NK-92 treated with Interleukin-12 subunit alpha and Interleukin-12 subunit beta, amount 100 ng/mL, for 24 hours (cell line): Measurements from ENCODE around the gene ALG8.
A peak's percentile ranks its signal among the peaks of the same experiment; 100 is the strongest.

Source experiments
- DNase-seq: peaks from one replicate; lab custom pipeline; 2025; lab: John Stamatoyannopoulos, UW

Gene ALG8

GRCh38 chr11:78160557-78160956, 21.1 kb upstream of the ALG8 start:
- no peak for DNase-seq

- DNase-seq = no peak
These were observed 19.7 kb upstream of the ALG8 start for GRCh38 chr11:78158987-78159652.

GRCh38 chr11:78156127-78156844, 16.9 kb upstream of the ALG8 start:
- no peak for DNase-seq

- DNase-seq = no peak
These were observed 12.4 kb upstream of the ALG8 start for GRCh38 chr11:78151804-78152203.

- no peak for DNase-seq
These were observed 11.3 kb upstream of the ALG8 start for GRCh38 chr11:78150754-78151153.

- DNase-seq = no peak
These were observed 10.9 kb upstream of the ALG8 start for GRCh38 chr11:78150346-78150745.

GRCh38 chr11:78149646-78150045, 10.2 kb upstream of the ALG8 start:
- DNase-seq = no peak

GRCh38 chr11:78147807-78148206, 8.4 kb upstream of the ALG8 start:
- no peak for DNase-seq

GRCh38 chr11:78145511-78146025, 6.1 kb upstream of the ALG8 start:
- DNase-seq = no peak

- DNase-seq = peak; percentile 5
These were observed 1.1 kb upstream of the ALG8 start for GRCh38 chr11:78140392-78141077.

GRCh38 chr11:78138694-78139421, 568 bp downstream of the ALG8 start:
- peak; percentile 38 for DNase-seq

GRCh38 chr11:78138291-78138690, 1.1 kb downstream of the ALG8 start:
- DNase-seq = no peak

- DNase-seq = no peak
These were observed 7.0 kb downstream of the ALG8 start for GRCh38 chr11:78132475-78132874.

GRCh38 chr11:78131956-78132355, 7.5 kb downstream of the ALG8 start:
- no peak for DNase-seq

- no peak for DNase-seq
These were observed 12.0 kb downstream of the ALG8 start for GRCh38 chr11:78127403-78127802.

GRCh38 chr11:78112582-78113275, 26.7 kb downstream of the ALG8 start:
- no peak for DNase-seq

GRCh38 chr11:78111298-78111697, 28.1 kb downstream of the ALG8 start:
- no peak for DNase-seq

GRCh38 chr11:78110830-78111229, 28.6 kb downstream of the ALG8 start:
- no peak for DNase-seq

- DNase-seq = no peak
These were observed 29.1 kb downstream of the ALG8 start for GRCh38 chr11:78110351-78110750.

- no peak for DNase-seq
These were observed 30.1 kb downstream of the ALG8 start for GRCh38 chr11:78109081-78110015.
